Stimulated activated CD8-positive, alpha-beta memory T cell treated with anti-CD3 and anti-CD28 coated beads, Interleukin-2, amount 100 ng/mL, for 1 hour (primary cell): Measurements from ENCODE around the gene GNA15.
"Not testable (repeated sequence)": the region's sequence is repeated elsewhere in the genome, so short reads cannot be mapped to it uniquely, and the experiment has no call there.

Experiments used
- DNase-seq, 2 donors: peaks; one replicate each; pipeline ENCODE4 v3.0.0-alpha.2; 2020; ENCODE audit warnings: low read depth in 2 of 2

Gene GNA15

DNA sequence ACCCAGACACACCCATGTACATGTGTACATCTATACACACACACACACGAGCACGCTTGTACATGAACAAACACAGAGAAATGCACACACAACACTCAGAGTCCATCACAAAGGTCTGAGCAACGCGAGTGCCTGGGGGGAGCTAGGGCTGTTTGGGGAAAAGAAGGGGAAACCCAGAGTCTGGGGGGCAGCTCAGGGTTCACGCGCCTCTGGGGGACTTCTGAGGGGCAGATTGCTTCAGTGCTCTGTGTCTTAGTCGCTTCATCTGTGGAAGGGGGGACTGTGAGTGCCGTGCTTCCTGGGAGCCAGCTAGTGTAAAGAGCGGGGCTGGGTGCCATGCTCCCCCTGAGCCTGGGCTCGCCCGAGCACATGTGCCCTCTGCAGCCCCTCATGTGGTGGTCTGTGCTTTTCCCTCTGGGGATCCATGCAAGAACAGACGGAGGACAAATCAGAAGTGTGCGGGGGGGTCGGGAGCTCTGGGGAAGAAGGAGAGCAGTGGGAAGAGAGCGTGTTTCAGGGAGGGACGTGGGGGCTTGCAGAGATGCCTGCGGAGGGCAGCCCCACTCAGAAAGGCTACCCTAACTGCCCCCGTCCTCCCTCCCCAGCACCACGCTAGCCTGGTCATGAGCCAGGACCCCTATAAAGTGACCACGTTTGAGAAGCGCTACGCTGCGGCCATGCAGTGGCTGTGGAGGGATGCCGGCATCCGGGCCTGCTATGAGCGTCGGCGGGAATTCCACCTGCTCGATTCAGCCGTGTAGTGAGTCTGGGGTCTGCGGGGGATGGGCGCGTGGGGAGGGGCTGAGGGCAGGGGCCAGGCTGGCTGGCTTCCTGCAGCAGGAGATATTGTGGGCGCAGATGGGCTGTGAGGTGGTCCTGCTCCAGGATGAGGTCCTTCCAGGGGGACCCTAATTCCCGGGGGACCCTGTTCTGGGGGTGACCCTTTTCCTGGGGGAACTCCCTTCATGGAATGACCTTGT, 14.0 kb downstream of the GNA15 start:
- no peak for DNase-seq

DNA sequence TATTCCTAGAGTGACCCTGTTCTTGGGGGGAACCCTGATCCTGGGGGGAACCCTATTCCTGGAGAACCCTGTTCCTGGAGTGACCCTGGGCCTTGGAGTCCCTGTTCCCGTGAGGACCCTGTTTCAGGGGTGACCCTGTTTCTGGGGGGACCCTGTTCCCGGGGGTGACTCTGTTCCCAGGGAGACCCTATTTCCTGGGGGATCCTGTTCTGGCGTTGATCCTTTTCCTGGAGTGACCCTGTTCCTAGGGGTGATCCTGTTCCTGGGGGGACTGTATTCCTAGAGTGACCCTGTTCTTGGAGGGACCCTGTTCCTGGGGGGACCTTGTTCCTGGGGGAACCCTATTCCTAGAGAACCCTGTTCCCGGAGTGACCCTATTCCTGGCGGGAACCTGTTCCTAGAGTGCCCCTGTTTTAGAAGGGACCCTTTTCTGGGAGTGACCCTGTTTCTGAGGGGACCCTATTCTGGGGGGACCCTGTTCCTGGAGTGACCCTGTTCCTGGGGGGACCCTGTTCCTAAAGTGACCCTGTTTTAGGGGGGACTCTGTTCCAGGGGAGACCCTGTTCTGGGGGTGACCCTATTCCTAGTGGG, 15.0 kb downstream of the GNA15 start:
- no peak for DNase-seq

DNA sequence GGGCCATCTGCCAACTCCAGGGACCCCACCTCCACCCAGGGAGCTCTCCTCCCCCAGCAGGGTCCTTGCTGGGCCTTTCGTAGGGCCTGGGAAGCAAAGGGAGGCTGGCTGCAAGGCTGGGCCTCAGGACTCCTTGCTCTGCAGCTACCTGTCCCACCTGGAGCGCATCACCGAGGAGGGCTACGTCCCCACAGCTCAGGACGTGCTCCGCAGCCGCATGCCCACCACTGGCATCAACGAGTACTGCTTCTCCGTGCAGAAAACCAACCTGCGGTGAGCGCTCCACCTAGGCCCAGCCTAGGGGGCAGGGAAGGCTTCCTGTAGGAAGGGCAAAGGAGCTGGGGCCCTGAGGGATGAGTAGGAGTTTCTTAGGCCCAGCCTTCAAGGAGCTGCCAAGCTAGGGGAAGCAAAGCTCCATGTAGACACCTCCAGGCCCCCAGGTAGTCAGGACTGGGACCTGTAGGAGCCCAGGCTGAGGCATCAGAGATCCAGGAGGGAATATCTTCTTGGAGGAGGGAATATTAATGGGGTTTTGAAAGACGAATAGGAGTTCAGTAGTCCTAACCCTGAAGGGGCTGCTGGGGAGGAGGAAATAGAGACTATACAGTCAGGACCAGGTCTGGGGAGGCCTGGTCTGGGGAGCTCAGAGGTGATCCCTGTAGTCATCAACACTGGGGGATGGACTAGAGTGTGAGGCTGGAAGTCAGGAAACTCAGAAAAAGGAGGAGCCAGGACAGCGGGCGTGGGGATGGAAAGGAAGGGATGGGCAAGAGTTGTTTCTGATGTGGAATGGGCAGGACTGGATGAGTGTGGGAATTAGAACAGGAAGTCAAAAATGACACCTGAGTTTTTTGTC, 16.0 kb downstream of the GNA15 start:
- DNase-seq, result no peak

DNA sequence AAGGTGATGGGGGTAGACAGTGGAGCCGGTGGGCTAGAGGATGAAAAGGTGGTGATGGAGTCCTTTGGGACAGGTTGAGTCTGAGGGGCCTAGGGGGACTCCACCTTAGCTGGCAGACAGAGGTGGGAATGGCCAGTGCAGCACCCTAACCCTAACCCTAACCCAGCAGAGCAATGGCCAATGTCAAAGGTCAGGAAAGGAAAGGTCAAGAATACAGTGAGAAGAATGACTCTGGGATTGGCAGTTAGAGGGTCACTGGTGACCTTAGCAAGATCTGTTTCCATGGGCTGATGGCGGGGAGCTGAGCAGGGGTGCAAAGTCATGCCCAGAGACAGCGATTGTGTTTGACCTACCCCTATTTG, 16.6 kb downstream of the GNA15 start:
- DNase-seq, result no peak

DNA sequence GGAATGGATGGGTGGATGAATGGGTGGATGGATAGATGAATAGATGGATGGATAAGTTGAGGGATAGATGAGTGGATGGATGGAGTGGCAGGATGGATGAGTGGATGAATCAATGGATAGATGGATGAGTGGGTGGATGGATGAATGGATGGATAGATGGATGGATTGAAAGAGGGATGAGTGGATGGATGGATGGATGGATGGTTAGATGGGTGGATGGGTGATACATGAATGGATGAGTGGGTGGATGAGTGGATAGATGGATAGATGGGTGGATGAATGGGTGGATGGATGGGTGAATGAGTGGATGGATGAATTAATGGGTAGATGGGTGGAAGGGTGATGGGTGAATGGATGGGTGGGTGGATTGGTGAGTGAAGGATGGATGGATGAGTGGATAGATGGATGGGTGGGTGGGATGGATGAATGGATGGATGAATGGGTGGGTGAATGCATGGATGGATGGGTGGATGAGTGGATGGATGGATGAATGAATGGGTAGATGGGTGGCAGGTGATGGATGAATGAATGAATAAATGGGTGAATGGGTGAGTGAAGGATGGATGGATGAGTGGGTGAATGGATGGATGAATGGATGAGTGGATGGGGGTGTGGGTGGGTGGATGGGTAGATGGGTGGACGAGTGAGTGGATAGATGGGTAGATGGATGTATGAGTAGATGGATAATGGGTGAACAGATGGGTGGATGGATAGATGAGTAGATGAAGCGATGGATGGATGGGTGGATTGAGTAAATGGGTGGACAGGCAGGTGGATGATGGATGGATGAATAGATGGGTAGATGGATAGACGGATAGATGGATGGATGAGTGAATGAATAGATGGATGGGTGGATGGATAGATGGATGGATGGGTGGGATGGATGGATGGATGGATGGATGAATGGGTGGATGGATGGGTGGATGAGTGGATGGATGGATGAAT, 17.7 kb downstream of the GNA15 start:
- no peak for DNase-seq

DNA sequence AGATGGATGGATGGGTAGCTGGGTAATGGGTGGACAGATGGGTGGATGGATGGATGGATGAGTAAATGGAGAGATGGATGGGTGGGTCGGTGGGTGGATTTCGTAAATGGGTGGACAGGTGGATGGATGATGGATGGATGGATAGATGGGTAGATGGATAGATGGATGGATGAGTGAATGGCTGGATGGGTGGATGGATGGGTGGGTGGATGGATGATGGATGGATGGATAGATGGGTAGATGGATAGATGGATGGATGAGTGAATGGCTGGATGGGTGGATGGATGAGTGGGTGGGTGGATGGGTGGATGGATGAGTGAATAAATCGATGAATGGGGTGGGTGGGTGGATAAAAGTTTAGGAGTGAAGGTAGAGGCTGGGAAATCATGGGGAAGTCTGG, 18.6 kb downstream of the GNA15 start:
- not testable (repeated sequence) for DNase-seq

DNA sequence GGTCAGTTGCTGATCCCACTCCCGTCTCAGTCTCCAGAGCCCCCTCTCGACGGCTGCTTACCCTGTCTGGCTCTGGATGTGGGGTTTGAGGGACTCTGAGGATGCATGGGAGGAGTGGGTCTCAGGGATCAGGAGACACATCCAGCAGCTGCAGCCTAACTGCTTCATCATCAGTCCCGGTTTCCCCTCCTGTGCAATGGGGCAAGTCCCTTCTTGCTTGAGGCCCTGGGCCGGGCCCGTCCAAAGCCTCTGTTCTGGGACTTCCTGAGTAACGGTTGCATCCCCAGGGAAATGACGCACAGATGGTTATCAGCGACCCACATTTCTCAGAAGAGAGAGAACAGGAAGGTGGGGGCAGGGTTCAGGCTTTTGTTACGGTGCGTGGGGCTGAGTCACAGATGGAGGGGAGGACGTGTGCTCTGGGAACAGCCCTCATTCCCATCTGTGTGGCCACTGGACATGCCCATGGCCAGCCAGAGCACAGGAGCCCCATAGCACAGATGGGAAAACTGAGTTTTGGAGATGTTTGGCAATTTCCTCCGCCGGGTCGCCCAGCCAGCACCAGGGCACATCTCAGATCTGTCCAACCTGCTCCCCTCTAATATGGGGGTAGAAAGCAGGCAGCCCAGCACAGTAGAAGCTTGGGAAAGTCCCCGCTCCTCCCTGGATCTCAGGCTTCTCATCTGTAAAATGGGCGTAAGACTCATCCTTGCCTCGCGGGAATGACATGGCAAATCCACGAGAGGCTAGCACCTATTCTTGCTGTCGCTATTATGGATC, 19.3 kb downstream of the GNA15 start:
- peak in 1 of 2 donors; percentile 58 for DNase-seq

DNA sequence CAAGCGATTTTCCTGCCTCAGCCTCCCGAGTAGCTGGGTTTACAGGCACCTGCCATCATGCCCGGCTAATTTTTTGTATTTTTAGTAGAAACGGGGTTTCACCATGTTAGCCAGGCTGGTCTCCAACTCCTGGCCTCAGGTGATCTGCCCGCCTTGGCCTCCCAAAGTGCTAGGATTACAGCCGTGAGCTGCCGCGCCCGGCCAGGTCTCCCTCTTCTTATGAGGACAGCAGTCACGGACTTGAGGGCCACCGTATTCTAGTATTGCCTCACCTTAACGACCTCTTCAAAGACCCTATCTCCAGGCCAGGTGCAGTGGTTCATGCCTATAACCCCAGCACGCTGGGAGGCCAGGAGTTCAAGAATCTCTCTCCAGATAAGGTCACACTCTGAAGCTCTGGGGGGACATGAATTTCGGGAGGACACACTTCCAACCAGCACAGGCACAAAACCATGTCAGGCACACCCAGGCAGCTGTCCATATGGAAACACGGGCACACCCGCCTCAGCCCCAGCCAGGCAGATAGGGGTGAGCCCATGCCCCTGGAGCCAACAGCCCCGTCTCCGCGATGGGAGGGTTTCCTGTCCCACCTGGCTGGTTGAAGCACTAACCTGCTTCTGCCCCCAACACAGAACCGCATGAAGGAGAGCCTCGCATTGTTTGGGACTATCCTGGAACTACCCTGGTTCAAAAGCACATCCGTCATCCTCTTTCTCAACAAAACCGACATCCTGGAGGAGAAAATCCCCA, 21.4 kb downstream of the GNA15 start:
- no peak for DNase-seq

DNA sequence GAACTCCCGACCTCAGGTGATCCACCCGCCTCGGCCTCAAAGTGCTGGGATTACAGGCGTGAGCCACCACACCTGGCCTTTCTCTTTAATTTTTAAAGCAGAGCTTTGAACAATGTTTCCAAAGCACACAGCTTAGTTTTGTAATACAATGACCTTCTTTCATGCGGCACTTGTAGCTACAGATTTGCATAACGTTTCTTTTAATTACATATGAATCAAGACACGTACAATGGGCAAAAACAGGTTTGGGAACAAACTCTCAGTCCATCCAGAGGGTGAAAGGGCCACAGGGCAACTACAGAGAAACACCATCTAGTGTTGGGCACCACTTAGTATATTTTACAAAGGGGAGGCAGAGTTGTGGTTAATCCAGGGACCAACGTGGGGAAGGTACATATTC, 23.7 kb downstream of the GNA15 start:
- DNase-seq, result no peak

DNA sequence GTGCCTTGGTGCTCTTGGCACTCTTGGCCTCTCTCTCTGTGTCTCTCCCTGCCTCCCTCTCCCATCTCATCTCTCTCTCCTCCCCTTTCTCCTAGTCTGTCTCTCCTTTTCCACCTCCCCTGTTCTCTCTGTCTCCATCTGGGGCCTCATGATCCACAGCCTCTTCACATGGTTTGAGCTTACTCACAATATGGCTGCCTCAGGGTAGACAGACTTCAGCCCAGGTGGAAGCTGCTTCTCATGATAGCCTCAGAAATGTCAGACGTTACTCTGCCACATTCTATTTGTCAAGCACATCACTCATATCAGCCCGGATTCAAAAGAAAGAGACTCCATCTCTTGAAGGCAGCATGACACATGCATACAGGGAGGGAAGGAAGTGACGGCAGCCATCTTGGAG, 24.4 kb downstream of the GNA15 start:
- DNase-seq, result no peak

DNA sequence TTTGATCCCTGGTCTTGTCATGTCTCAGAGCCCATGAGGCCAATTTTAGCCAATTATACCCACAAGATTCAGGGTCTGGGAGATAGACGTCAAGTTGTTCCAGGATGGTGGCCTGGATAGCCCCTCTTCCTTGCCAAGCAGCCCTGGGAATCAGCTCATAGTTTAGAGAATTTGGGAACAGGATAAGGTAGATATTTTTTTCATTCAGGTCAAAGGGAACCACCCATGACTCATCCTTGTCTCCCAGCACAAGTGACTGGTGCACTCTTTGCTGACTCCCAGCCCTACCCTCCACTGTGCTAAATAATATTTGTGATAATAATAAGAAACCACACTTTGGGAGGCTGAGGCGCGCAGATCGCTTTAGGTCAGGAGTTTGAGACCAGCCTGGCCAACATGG, 25.6 kb downstream of the GNA15 start:
- no peak for DNase-seq

DNA sequence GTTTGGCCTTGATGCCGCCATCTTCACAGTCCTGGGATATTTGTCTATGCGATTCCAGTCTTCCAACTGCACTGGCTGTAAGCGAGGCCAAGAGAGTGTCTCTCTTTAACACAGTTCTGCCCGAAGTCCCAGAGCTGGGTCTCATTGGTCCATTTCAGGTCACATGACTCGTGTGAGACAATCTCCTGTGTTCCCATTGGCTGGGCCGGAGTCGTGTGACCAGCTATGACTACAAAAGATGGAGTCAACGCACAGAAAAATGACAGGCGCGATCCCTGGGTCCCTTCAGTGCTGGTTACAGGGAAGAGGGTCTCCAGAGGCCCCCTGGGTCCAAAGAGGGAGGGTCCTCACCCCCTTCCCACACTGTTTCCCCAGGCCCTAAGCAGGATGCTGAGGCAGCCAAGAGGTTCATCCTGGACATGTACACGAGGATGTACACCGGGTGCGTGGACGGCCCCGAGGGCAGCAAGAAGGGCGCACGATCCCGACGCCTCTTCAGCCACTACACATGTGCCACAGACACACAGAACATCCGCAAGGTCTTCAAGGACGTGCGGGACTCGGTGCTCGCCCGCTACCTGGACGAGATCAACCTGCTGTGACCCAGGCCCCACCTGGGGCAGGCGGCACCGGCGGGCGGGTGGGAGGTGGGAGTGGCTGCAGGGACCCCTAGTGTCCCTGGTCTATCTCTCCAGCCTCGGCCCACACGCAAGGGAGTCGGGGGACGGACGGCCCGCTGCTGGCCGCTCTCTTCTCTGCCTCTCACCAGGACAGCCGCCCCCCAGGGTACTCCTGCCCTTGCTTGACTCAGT, 26.8 kb downstream of the GNA15 start:
- DNase-seq, result no peak

DNA sequence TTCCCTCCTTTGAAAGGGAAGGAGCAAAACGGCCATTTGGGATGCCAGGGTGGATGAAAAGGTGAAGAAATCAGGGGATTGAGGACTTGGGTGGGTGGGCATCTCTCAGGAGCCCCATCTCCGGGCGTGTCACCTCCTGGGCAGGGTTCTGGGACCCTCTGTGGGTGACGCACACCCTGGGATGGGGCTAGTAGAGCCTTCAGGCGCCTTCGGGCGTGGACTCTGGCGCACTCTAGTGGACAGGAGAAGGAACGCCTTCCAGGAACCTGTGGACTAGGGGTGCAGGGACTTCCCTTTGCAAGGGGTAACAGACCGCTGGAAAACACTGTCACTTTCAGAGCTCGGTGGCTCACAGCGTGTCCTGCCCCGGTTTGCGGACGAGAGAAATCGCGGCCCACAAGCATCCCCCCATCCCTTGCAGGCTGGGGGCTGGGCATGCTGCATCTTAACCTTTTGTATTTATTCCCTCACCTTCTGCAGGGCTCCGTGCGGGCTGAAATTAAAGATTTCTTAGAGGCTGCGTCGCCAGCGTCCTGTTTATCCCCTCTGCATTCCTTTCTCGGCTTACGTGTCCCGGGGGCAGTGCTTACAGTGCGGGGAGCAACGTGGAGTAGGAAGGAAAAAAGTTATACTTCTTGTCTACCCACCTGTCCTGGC, 27.5 kb downstream of the GNA15 start:
- peak; percentile 38 to 57 for DNase-seq

DNA sequence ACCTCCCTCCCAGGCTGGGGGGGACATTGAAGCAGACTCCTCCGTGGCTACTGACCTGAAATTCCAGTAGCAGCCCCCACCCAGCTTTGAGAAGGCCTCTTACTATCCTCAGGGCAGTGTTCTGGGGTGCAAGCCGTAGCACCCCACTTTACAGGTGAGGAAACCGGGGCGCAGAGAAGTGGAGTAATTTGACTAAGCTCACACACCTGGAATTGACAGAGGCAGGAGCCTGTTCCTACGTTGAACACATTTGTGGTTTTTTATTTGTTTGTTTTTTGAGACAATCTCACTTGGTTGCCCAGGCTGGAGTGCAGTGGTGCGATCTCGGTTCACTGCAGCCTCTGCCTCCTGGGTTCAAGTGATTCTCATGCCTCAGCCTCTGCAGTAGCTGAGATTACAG, 28.1 kb downstream of the GNA15 start:
- no peak for DNase-seq

DNA sequence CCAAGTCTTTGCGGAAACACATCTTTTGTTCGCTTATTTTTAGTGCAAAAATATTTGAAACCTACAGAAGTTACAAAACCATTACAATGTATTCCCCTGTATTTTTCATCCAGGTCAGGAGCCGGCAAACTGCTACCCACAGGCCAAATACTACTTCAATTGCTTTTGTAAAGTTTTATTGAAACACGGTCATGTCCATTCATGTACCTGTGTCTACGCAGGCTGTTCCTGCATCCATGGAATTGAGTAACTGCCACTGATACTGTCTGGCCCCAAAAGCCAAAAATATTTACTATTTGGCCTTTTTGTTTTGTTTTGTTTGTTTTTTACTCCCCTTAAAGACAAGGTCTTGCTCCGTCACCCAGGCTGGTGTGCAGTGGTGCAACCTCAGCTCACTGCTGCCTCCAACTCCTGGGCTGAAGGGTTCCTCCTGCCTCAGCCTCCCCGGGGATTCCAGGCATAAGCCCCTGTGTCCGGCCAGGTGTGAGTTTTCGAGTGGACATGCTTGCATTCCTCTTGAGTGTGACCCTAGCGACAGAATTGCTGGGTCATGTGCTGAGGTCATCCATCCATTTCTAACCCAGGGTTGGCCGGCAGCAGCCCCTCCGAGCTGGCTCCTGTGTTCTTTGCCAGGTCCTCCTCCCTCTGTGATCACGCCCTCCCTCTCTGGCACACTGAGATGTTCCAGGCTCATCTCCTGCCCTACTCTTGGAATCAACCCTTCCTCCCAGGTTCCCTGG, 31.9 kb downstream of the GNA15 start:
- no peak for DNase-seq

DNA sequence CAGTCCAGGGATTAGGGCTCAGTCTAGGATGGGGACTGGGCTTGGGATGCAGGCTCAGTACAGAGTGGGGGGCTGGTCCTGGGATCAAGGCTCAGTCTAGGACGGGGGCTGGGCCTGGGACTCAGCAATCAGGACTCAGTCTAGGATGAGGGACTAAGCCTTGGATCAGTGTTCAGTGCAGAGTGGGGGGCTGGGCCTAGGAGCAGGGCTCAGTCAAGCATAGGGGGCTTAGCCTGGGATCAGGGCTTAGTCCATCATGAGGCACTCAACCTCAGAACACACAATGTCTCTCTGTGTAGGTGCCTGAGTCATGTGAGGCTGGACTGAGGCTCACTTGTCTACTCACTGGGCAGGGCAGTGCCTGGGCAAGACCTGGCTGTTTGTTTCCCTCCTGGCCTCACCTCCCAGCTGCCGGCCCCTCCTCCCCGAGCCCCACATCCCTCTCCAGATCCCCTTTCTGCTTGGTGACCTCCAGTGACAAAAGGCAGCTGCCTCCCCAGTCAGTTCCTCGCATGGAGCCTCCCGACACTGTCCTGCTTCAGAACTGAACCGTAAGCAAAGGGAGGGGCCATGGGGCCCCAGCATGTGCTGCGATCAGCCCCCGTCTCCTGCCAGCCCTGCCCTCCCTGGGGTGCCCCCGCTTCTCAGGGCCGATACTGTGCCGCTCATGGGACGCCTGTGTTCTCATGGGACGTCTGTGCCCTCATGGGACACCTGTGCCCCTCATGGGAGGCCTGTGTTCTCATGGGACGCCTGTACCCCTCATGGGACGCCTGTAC, 36.2 kb downstream of the GNA15 start:
- no peak for DNase-seq

DNA sequence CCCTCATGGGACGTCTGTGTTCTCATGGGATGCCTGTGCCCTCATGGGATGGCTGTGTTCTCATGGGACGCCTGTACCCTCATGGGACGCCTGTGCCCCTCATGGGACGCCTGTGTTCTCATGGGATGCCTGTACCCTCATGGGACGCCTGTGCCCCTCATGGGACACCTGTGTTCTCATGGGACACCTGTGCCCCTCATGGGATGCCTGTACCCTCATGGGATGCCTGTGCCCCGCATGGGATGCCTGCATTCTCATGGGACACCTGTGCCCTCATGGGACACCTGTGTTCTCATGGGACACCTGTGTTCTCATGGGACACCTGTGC, 36.8 kb downstream of the GNA15 start:
- not testable (repeated sequence) for DNase-seq
